A172 (cell line): ENCODE data around the gene PREX1. TPM values are rescaled to one million over a fixed set of nuclear protein-coding genes. Genes with fewer than 3 reads are reported as not detected.
"Not testable (repeated sequence)": the region's sequence is repeated elsewhere in the genome, so short reads cannot be mapped to it uniquely, and the experiment has no call there.

Experiments used
- DNase-seq: peaks from one replicate; pipeline ENCODE4 v3.0.0-alpha.2; 2015; ENCODE audit warnings: low spot score
- total RNA-seq: library from RNA; depleted of rRNA; stranded (reverse); fragments of >200 nt; shearing (Covaris generic); gene quantifications from 2 replicates; pipeline ENCODE4 v1.2.3, GENCODE V29; 2014

Gene PREX1
- total RNA-seq, 1 experiment from 2014 or later, result 12.2 TPM

GRCh38 chr20:48847498-48848205 lies 19.9 kb upstream of the PREX1 start:
- no peak for DNase-seq

GRCh38 chr20:48846516-48847492 lies 19.0 kb upstream of the PREX1 start:
- no peak for DNase-seq

- DNase-seq, result no peak
Measured at GRCh38 chr20:48845721-48846306, 18.0 kb upstream of the PREX1 start.

GRCh38 chr20:48844996-48845395 lies 17.2 kb upstream of the PREX1 start:
- DNase-seq, result no peak

GRCh38 chr20:48843896-48844295 lies 16.1 kb upstream of the PREX1 start:
- DNase-seq, result not testable (repeated sequence)

GRCh38 chr20:48843057-48843806 lies 15.4 kb upstream of the PREX1 start:
- DNase-seq, result no peak

GRCh38 chr20:48841875-48842529 lies 14.2 kb upstream of the PREX1 start:
- peak; percentile 93 for DNase-seq

GRCh38 chr20:48841196-48841874 lies 13.5 kb upstream of the PREX1 start:
- no peak for DNase-seq

- DNase-seq, result no peak
Measured at GRCh38 chr20:48839154-48839917, 11.5 kb upstream of the PREX1 start.

GRCh38 chr20:48837014-48837413 lies 9.2 kb upstream of the PREX1 start:
- DNase-seq, result no peak

- DNase-seq, result no peak
Measured at GRCh38 chr20:48835390-48835789, 7.6 kb upstream of the PREX1 start.

GRCh38 chr20:48834278-48834677 lies 6.5 kb upstream of the PREX1 start:
- DNase-seq, result no peak

GRCh38 chr20:48832405-48832730 lies 4.6 kb upstream of the PREX1 start:
- no peak for DNase-seq

GRCh38 chr20:48831718-48832404 lies 4.1 kb upstream of the PREX1 start:
- DNase-seq, result no peak

- DNase-seq, result no peak
Measured at GRCh38 chr20:48830826-48831318, 3.1 kb upstream of the PREX1 start.

GRCh38 chr20:48829940-48830339 lies 2.1 kb upstream of the PREX1 start:
- DNase-seq, result no peak

- no peak for DNase-seq
Measured at GRCh38 chr20:48828734-48829460, 1.1 kb upstream of the PREX1 start.
